Measurements from ENCODE around the gene NDUFV1.
"Not testable (repeated sequence)": the region's sequence is repeated elsewhere in the genome, so short reads cannot be mapped to it uniquely, and the experiment has no call there.

NDUFV1 gene

GRCh38 chr11:67582011-67582410, 24.7 kb upstream of the NDUFV1 start:
- Mint-ChIP-seq H3K27me3 (peaks cover 6% of the 10 kb centered on the region), H3K9me3 (no peaks in the 10 kb centered on the region), H3K4me3 (peak overlapping the region; percentile 74), H3K36me3 (no peaks in the 10 kb centered on the region), H3K4me1 (peaks cover 49% of the 10 kb centered on the region), H3K27ac (peak overlapping the region; percentile 62)
- DNase-seq (ENCODE audit: low spot score in 2 of 2): no peak
- ATAC-seq (ENCODE audit: low read depth): no peak

- Mint-ChIP-seq H3K27me3 (peaks cover 3% of the 10 kb centered on the region), H3K36me3 (peaks cover 1% of the 10 kb centered on the region), H3K4me1 (peaks cover 59% of the 10 kb centered on the region), H3K4me3 (peak within 1 kb of the TSS; percentile 88), H3K27ac (peak within 1 kb of the TSS; percentile 91), H3K9me3 (peaks cover 1% of the 10 kb centered on the region)
- ATAC-seq (ENCODE audit: low read depth) (peak; percentile 43), DNase-seq (ENCODE audit: low spot score in 2 of 2) (peak; percentile 63 to 77)
These were observed 23.2 kb upstream of the NDUFV1 start, which contains the start of gene GSTP1 for GRCh38 chr11:67583247-67584204. Gene GSTP1, plus strand, starts transcription at chr11:67583812. Its CDS starts 32 bp downstream, at chr11:67583844.

- Mint-ChIP-seq H3K27ac (peak overlapping the region; percentile 91), H3K9me3 (peaks cover 1% of the 10 kb centered on the region), H3K4me3 (peak overlapping the region; percentile 76), H3K27me3 (peaks cover 3% of the 10 kb centered on the region), H3K4me1 (peaks cover 60% of the 10 kb centered on the region), H3K36me3 (peaks cover 1% of the 10 kb centered on the region)
- ATAC-seq (ENCODE audit: low read depth) (no peak), DNase-seq (ENCODE audit: low spot score in 2 of 2) (no peak)
These were observed 22.4 kb upstream of the NDUFV1 start for GRCh38 chr11:67584205-67584880.

- no peak for DNase-seq (ENCODE audit: low spot score in 2 of 2)
- peak; percentile 19 for ATAC-seq (ENCODE audit: low read depth)
- H3K4me3 Mint-ChIP-seq: peak overlapping the region; percentile 76
- peaks cover 58% of the 10 kb centered on the region for H3K4me1 Mint-ChIP-seq
- peaks cover 1% of the 10 kb centered on the region for H3K36me3 Mint-ChIP-seq
- peaks cover 1% of the 10 kb centered on the region for H3K9me3 Mint-ChIP-seq
- H3K27me3 Mint-ChIP-seq: no peaks in the 10 kb centered on the region
- H3K27ac Mint-ChIP-seq: peak overlapping the region; percentile 91
These were observed 21.6 kb upstream of the NDUFV1 start for GRCh38 chr11:67584881-67585873.

GRCh38 chr11:67585911-67586310, 20.8 kb upstream of the NDUFV1 start:
- H3K36me3 Mint-ChIP-seq: peaks cover 1% of the 10 kb centered on the region
- no peak for ATAC-seq (ENCODE audit: low read depth)
- DNase-seq (ENCODE audit: low spot score in 2 of 2): no peak
- peaks cover 1% of the 10 kb centered on the region for H3K9me3 Mint-ChIP-seq
- peak overlapping the region; percentile 14 for H3K4me3 Mint-ChIP-seq
- peaks cover 59% of the 10 kb centered on the region for H3K4me1 Mint-ChIP-seq
- peak overlapping the region; percentile 91 for H3K27ac Mint-ChIP-seq
- no peaks in the 10 kb centered on the region for H3K27me3 Mint-ChIP-seq

GRCh38 chr11:67586568-67587250, 20.0 kb upstream of the NDUFV1 start:
- Mint-ChIP-seq H3K36me3 (peaks cover 1% of the 10 kb centered on the region), H3K27me3 (no peaks in the 10 kb centered on the region), H3K4me1 (peaks cover 59% of the 10 kb centered on the region), H3K4me3 (peak overlapping the region; percentile 57), H3K9me3 (peaks cover 1% of the 10 kb centered on the region), H3K27ac (peak overlapping the region; percentile 91)
- ATAC-seq (ENCODE audit: low read depth) (peak; percentile 14), DNase-seq (ENCODE audit: low spot score in 2 of 2) (no peak)

GRCh38 chr11:67588136-67588503, 18.6 kb upstream of the NDUFV1 start:
- peaks cover 1% of the 10 kb centered on the region for H3K9me3 Mint-ChIP-seq
- H3K4me1 Mint-ChIP-seq: peaks cover 51% of the 10 kb centered on the region
- DNase-seq (ENCODE audit: low spot score in 2 of 2) (peak in 1 of 2 donors; percentile 37), ATAC-seq (ENCODE audit: low read depth) (peak; percentile 44)
- peaks cover 1% of the 10 kb centered on the region for H3K36me3 Mint-ChIP-seq
- peak overlapping the region; percentile 73 for H3K4me3 Mint-ChIP-seq
- H3K27me3 Mint-ChIP-seq: no peaks in the 10 kb centered on the region
- H3K27ac Mint-ChIP-seq: peak overlapping the region; percentile 91

- not testable (repeated sequence) for ATAC-seq (ENCODE audit: low read depth); H3K36me3 Mint-ChIP-seq; H3K27me3 Mint-ChIP-seq; H3K9me3 Mint-ChIP-seq; DNase-seq (ENCODE audit: low spot score in 2 of 2)
- Mint-ChIP-seq H3K27ac (peak overlapping the region; percentile 54), H3K4me1 (peaks cover 49% of the 10 kb centered on the region), H3K4me3 (peak overlapping the region; percentile 27)
These were observed 17.8 kb upstream of the NDUFV1 start for GRCh38 chr11:67588899-67589415.

GRCh38 chr11:67592880-67593564, 13.7 kb upstream of the NDUFV1 start:
- H3K27me3 Mint-ChIP-seq: no peaks in the 10 kb centered on the region
- H3K36me3 Mint-ChIP-seq: no peaks in the 10 kb centered on the region
- H3K27ac Mint-ChIP-seq: no peak overlapping the region
- DNase-seq (ENCODE audit: low spot score in 2 of 2): no peak
- peaks cover 3% of the 10 kb centered on the region for H3K9me3 Mint-ChIP-seq
- no peak for ATAC-seq (ENCODE audit: low read depth)
- H3K4me3 Mint-ChIP-seq: no peak overlapping the region
- H3K4me1 Mint-ChIP-seq: peaks cover 16% of the 10 kb centered on the region

GRCh38 chr11:67593565-67593905, 13.2 kb upstream of the NDUFV1 start:
- ATAC-seq (ENCODE audit: low read depth) (no peak), DNase-seq (ENCODE audit: low spot score in 2 of 2) (no peak)
- no peaks in the 10 kb centered on the region for H3K27me3 Mint-ChIP-seq
- H3K36me3 Mint-ChIP-seq: no peaks in the 10 kb centered on the region
- H3K4me1 Mint-ChIP-seq: peaks cover 12% of the 10 kb centered on the region
- peaks cover 3% of the 10 kb centered on the region for H3K9me3 Mint-ChIP-seq
- no peak overlapping the region for H3K4me3 Mint-ChIP-seq
- H3K27ac Mint-ChIP-seq: no peak overlapping the region

- peaks cover 7% of the 10 kb centered on the region for H3K4me1 Mint-ChIP-seq
These were observed 12.3 kb upstream of the NDUFV1 start for GRCh38 chr11:67594480-67594879.

GRCh38 chr11:67596753-67597300, 9.9 kb upstream of the NDUFV1 start:
- Mint-ChIP-seq H3K9me3 (peaks cover 3% of the 10 kb centered on the region), H3K4me1 (peaks cover 16% of the 10 kb centered on the region), H3K36me3 (no peaks in the 10 kb centered on the region), H3K27me3 (no peaks in the 10 kb centered on the region), H3K27ac (no peak overlapping the region), H3K4me3 (no peak overlapping the region)
- DNase-seq (ENCODE audit: low spot score in 2 of 2) (no peak), ATAC-seq (ENCODE audit: low read depth) (no peak)

More at GRCh38 chr11:67594480-67594879, 12.3 kb upstream of the NDUFV1 start:
- H3K27ac Mint-ChIP-seq: no peak overlapping the region
- ATAC-seq (ENCODE audit: low read depth) (no peak), DNase-seq (ENCODE audit: low spot score in 2 of 2) (no peak)
- H3K27me3 Mint-ChIP-seq: no peaks in the 10 kb centered on the region
- no peak overlapping the region for H3K4me3 Mint-ChIP-seq
- H3K9me3 Mint-ChIP-seq: peaks cover 3% of the 10 kb centered on the region
- H3K36me3 Mint-ChIP-seq: no peaks in the 10 kb centered on the region
